ENCODE measurements around the gene UNC5B.
A peak's percentile ranks its signal among the peaks of the same experiment; 100 is the strongest.
"Not testable (repeated sequence)": the region's sequence is repeated elsewhere in the genome, so short reads cannot be mapped to it uniquely, and the experiment has no call there.

Gene UNC5B

GRCh38 chr10:71209731-71210541 lies 2.4 kb upstream of the UNC5B start:
- no peak for DNase-seq

DNA sequence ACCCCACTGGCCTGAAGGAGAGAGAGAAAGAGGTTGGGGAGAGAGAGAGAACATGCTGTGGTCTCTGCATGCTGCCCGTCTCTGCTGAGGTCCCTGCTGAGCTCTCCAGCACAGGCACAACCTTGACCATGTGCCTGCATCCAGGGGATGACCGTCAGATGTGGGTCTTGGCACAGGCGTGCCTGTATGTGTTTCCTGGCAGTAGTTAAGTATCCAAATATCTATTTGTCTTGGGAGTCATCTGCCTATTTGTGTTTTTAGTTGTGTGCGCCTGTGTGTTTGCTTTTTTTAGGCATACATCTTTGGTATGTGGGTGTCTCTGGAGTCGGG lies 1.9 kb upstream of the UNC5B start:
- peak; percentile 17 for DNase-seq

DNA sequence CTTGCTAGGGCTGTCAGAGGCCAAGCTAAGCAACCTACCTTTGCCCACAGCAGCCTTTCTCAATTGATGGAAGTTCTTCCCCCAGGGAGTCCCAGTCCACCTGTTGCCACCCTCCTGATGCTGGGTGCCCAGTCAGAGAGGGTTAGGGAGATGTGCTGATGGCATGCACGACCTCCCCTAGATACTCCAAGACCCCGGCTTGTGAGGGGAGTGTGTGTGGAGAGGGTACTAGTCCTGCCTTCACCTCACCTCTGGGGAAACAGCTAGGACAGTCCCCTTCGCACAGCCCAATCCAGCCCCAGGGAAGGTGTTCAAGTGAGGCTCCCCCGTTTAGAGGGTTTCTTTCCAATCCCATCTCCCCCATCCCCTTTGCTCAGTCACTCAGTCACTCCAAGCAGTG lies 1.3 kb upstream of the UNC5B start:
- DNase-seq, result no peak

DNA sequence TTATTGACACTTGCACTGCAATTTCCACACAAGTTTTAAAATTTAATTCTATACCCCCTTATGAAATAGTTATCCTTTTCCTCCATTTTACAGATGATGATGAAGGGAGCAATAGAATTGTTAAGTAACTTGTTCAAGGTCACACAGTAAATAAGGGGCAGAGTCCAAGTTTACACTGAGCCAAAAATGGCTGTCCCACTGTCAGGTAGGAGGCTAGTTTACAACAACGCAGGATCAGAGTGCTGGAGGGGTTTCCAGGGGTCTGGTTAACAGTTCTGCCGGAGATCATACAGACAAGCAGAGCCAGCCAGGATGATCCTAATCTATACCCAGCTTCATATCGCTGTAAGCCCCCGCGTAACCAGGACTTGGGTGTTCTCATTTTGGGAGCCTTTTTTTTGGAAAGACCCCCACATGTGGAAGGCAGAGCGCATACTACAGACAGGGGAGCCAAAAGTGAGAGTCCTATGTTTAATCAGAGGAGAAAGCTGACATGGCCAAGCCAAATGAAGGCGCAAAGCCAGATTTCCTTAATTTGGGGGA lies 524 bp upstream of the UNC5B start:
- no peak for DNase-seq

GRCh38 chr10:71213127-71213621 lies 804 bp downstream of the UNC5B start:
- peak; percentile 84 for DNase-seq

DNA sequence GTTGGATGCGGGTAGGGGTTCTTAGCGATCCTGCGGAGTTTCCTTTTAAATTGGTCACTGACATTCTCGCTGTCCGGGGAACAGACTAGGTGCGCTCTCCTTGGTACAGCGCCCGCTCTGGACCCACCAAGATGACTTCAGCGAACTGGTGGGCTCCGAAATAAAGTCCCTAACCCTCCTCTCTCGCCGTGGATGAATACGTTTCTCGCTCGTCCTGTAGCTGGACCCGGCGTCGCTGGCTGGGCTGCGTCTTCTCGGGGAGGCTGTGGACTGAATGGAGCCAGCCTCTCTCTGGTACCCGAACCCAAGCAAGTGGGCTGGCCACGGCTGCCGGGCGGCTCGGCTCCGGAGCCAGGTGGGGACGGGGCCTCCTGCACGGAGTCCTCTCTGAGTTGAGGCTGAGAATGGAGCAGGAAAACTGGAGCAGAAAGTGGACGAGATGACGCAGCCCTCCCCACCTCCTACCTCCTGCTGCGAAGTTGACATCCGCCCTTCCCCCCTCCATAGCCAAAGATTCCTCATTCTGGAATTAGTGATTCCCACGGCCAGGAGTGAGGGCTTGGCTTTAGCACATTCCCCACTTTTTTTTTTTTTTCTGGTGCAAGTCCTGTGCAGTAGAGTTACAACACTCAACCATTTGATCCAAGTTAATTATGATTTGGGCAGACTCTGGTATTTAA lies 1.5 kb downstream of the UNC5B start:
- peak; percentile 69 for DNase-seq

DNA sequence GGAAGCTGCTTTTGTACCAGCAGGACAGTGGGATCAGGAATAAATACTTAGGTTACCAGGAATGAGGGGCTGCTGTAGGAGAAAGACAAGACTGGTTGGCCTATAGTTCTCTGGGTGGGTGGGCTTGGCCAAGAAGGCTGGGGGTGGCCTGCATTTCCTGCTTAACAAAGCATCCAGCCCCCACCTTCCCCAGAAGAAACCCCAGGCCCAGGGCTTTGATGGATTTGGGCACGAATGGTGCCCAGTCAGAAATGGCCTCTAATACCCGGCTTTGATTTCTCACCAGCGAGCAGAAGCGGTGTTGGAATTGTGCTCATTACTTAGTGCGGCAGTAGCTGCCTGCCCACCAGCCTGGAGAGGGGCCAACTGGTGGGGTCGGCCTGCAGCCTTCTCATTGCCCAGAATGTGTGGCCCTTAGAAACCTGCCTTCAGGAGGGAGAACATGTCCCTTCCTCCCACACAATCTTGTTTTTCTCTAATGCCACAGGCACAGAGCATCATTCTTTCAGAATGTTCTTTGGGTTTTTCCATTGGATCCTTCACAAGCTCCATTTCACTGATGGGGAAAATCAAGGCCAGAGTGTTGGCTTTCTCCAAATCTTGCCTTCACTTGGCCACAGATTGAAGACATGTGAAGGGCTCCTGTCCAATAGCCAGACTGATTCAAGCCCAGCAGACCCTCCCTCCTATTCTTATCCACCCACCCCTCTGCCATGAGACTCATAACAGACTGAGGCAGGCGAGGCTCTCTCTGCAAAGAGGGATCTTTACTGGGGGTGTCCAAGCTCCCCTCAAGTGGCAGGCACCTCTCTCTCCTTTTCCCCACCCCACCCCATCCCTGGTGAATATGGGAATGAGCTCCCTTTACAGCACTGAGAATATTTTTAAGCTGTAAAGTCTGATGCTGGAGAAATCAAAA lies 2.5 kb downstream of the UNC5B start:
- no peak for DNase-seq

DNA sequence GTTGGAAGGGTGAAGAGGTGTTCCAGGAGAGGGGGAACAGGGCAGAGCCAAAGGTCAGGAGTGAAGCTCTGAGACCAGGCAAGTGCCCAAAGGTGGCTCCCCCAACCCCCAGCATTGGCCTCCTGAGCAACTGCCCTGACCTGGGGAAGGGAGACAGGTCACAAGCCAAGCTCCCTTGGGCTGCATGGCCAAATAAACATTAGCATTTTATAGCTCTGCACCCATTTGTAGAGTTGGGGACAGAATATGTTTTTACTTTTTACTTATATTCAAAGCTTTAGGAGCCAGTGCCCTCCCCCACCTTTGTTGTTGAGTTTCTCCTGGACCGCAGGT lies 4.0 kb downstream of the UNC5B start:
- no peak for DNase-seq

- peak; percentile 48 for DNase-seq
Measured at GRCh38 chr10:71216751-71217265, 4.4 kb downstream of the UNC5B start.

GRCh38 chr10:71217266-71218045 lies 5.1 kb downstream of the UNC5B start:
- DNase-seq, result peak; percentile 89

DNA sequence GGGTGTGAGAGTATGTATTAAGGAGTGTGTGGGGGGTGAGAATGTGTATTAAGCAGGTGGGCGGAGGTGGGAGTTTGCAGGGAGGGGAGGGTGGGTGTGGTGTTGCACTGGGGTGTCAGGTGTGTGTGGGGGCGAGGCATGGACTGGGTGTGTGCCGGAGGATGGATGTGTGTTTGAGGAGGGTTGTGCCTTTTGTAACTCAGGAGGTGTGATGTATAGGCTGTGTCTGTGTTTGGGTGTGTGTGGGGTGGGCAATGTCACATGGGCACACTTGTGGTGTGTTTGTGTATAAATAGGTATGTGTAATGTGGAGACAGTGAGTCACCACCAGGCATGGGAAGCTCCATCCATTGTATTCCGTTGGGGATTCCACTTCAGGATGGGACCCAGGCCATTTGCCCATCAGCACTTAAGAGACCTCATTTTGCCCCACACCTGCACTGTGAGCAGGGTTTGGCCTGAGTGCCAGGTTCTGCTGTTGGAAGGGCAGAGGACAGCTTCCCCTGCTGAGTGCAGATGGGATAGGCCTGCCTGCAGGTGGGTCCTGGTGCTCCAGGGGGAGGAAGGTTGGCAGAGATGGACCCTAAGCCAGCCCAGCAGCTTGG lies 5.8 kb downstream of the UNC5B start:
- DNase-seq, result peak; percentile 76

DNA sequence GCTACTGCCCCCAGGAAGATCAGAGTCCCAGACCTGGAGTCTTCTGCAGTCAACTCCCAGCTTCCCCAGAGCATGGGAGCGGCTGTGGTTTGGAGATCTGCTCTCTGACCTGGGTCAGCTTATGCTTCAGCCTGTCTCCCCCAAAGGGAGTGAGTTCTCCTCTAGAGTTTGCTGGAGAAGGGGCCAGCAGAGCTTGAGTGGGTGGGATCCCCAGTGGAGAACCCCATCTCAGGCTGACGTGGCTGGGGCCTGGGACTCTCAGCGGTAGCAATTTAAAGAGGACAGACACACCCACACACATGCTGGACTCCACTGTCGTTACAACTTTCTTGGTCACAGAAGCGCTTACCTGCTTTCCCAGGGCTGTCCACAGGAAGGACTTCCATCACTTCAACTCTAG lies 6.3 kb downstream of the UNC5B start:
- no peak for DNase-seq

GRCh38 chr10:71219236-71219917 lies 7.0 kb downstream of the UNC5B start:
- not testable (repeated sequence) for DNase-seq

DNA sequence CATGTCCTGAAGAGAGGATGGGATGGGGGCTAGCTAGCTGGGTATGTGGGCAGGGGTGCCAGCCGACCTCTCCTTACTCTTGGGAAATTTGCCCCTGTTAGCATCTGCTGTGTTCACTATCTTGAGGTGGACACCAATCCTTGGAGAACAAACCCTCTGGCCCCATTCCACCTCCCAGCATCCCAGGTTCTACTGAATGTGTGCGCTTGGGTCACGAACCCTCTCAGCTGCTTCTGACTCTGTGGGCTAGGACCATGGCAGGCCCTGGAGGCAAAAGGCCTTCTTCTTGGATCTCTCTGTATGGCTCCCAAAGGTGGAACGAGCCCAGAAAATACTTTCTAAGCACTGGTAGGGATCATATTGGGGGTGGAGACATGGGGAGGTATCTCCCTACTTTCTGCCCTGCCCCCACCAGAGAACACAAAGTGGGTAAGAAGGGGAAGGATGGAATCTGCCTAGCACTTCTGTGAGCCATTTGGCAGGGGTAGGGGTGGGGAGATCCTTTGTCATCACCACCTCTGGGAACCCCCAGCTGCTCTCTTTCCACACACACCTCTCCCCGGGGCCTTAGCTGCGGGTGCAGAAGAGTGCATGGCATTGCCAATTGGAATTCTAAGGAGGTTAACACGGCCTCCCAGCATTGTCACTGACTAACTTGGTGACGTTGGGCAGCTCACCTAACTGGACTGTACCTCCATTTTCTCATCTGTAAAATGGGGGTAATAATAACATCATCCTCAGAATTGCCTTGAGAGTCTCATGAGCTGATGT lies 7.7 kb downstream of the UNC5B start:
- DNase-seq, result no peak

GRCh38 chr10:71220689-71221540 lies 8.5 kb downstream of the UNC5B start:
- DNase-seq, result no peak

- DNase-seq, result no peak
Measured at GRCh38 chr10:71221586-71222202, 9.3 kb downstream of the UNC5B start.

GRCh38 chr10:71222601-71223346 lies 10.4 kb downstream of the UNC5B start:
- peak; percentile 34 for DNase-seq
